Tracheal epithelial cell (primary cell): ENCODE measurements around the gene CBFA2T3. TPM values are rescaled to one million over a fixed set of nuclear protein-coding genes. Genes with fewer than 3 reads are reported as not detected.

Experiments used
- total RNA-seq: library from RNA; depleted of rRNA; stranded (reverse); fragments of >200 nt; gene quantifications from 2 replicates; pipeline ENCODE4 v1.2.1, GENCODE V29; 2014

The CBFA2T3 gene
- 0.48 and 0.64 TPM in 2 replicates for total RNA-seq

GRCh38 chr16:88977018-88977811 lies at the start of gene CBFA2T3:
Gene CBFA2T3 (minus strand): TSS chr16:88977207. CDS start chr16:88976807, 400 bp downstream.

DNA sequence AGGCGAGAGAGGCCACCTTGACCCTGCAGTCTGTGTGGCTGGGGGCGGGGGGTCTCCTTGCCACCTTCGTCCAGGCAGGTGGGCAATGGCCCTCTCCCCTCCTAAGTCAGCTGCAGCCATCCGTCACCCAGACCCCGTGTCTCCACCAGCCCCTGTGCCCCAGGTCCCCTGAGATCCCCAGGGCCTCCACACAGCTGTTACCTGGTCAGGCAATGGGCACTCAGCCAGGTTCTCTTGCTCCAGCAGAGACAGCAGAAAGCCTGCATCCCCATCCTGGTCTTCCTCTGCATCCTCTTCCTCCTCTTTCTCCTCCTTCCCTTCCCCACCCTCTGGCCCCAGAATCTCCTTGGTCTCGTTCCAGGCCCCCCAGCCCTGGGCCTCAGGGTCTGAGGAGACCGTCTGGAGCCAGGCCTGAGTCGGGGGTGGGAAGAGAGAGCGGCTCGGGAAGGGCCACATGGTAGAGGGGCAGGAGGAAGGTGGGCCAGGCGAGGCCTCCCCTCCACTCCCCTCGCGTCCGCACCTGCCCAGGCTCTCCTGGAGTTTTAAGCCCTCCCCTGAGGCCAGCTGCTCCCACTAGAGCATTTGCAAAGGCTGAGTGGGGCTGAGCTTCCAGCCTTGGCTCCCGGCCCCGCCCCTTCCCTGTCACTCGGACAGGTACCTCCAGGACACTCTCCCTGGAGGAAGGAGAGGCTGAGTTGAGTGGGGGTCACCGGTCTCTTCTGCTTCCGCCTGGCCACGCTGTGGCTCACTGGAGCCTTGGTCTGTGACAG lies 110.7 kb downstream of the CBFA2T3 start, which contains the start of gene PABPN1L:
PABPN1L (minus strand) TSS at position 510 of the 770 bp plus-strand sequence; CDS start at position 456, 54 bp downstream.

DNA sequence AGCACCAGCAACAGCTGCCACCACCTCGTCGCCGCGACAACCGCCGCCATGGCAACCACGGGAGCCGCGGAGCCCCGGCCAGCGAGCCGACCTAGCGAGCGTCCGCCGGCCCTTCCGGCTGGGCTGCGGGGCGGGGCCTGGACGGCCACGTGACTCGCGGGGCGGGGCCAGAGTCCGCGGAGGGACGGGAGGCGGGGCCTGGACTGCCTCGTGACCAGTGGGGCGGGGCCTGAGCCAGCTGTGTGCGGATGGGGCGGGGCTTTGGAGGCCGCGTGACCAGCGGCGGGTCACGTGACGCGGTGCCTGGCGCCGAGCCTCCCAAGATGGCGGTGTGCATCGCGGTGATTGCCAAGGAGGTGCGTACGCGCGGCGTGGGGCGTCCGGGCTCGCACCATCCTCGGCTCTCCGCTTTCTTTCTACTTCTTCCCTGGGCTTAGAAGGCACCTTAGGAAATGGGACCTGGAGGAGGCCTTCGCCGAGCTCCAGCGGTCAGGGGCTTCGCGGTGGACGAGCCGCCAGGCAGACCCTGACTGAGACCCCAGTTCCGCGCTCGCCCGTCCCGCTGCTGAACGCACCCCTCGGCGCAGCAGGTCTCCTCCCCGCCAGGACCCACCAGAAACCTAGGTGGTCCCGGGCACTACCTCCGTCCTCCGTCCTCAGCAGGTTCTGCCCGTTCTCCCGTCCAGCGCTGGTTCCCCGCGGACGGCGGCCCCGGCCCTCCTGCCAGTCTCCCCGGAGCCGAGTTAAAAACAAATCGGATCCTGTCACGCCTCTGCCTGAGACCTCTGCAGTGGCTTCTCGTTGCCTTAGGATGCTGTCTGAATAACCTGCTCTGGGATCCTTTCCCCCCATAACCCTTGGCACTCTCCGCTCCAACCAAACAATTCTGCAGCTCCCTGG lies 119.9 kb downstream of the CBFA2T3 start, which contains the start of the genes GALNS and TRAPPC2L:
GALNS (minus strand) TSS at position 120 of the 900 bp plus-strand sequence; CDS start at position 50, 70 bp downstream.
TRAPPC2L (plus strand) TSS at position 300 of the 900 bp plus-strand sequence; CDS start at position 324, 24 bp downstream.

Other genes with a start within 250 kb of the CBFA2T3 start
- gene PIEZO1, start 192.0 kb downstream of the CBFA2T3 start, total RNA-seq: 121 and 174 TPM in 2 replicates
- 2.1 and 5.3 TPM in 2 replicates for gene CDT1, start 173.4 kb downstream of the CBFA2T3 start, total RNA-seq
- 128 and 185 TPM in 2 replicates for gene APRT, start 165.3 kb downstream of the CBFA2T3 start, total RNA-seq
- gene GALNS, start 120.3 kb downstream of the CBFA2T3 start, total RNA-seq: 18.8 and 19.2 TPM in 2 replicates
- 36.4 and 48.8 TPM in 2 replicates for gene TRAPPC2L, start 120.1 kb downstream of the CBFA2T3 start, total RNA-seq
- gene PABPN1L, start 110.5 kb downstream of the CBFA2T3 start, total RNA-seq: not detected in 2 replicates
- 27.9 and 35.2 TPM in 2 replicates for gene ACSF3, start 116.6 kb upstream of the CBFA2T3 start, total RNA-seq
- gene CDH15, start 194.5 kb upstream of the CBFA2T3 start, total RNA-seq: 0.24 TPM in 1 of 2 replicates, not detected in the other
- gene SLC22A31, start 223.3 kb upstream of the CBFA2T3 start, total RNA-seq: not detected in 2 replicates
- 9.4 and 16.6 TPM in 2 replicates for gene ZNF778, start 240.5 kb upstream of the CBFA2T3 start, total RNA-seq